HEK293 (cell line): ENCODE data around the gene SAMD3.

Experiments used
- CTCF ChIA-PET: fragments of 350-600 bp; formaldehyde crosslinking; extraction: SDS; loops from one replicate; lab custom pipeline; 2021; ENCODE audit warnings: antibody characterized with exemption; lab: Yijun Ruan, JAX
- POLR2A ChIA-PET: fragments of 300-600 bp; formaldehyde crosslinking; extraction: SDS; loops from one replicate; lab custom pipeline; 2020; ENCODE audit warnings: antibody characterized with exemption, inconsistent platforms; lab: Yijun Ruan, JAX
- H3K27ac ChIP-seq: fragments of 200-500 bp; sonication (Bioruptor generic); 2 replicates; pipeline ENCODE4 v1.5.1; 2014; ENCODE audit warnings: low read depth, low read length, control low read depth, inconsistent platforms; ENCODE audit errors: extremely low read depth
- H3K36me3 ChIP-seq, 2 experiments: fragments of 200-500 bp in 1 of 2; sonication (Bioruptor generic) in 1 of 2; 1 replicate in 1 of 2; 2 replicates in 1 of 2; pipeline ENCODE4 v1.5.1; 2014 to 2017; ENCODE audit warnings: inconsistent platforms in 2 of 2, low read length in 2 of 2; ENCODE audit not compliant: control insufficient read depth in 2 of 2, insufficient read depth in 1 of 2
- H3K4me1 ChIP-seq: fragments of 200-500 bp; sonication (Bioruptor generic); 2 replicates; pipeline ENCODE4 v1.5.1; 2014; ENCODE audit warnings: mild to moderate bottlenecking, low read length, inconsistent platforms; ENCODE audit not compliant: control insufficient read depth, insufficient read depth
- H3K4me3 ChIP-seq: 2 replicates; pipeline ENCODE4 v1.5.1; 2011; ENCODE audit warnings: low read depth, mild to moderate bottlenecking, control low read depth, low read length, moderate library complexity
- H3K9me3 ChIP-seq: fragments of 200-500 bp; sonication (Bioruptor generic); 2 replicates; pipeline ENCODE4 v1.5.1; 2014; ENCODE audit warnings: low read depth, low read length, inconsistent platforms; ENCODE audit not compliant: control insufficient read depth, insufficient read depth
- IKZF3 ChIP-seq: fragments of 450-650 bp; IDR thresholded peaks from 2 replicates; pipeline ENCODE4 v1.5.0; 2018; ENCODE audit warnings: missing biosample characterization, mild to moderate bottlenecking, missing genetic modification characterization, moderate library complexity
- MYNN ChIP-seq: fragments of 450-650 bp; formaldehyde crosslinking; IDR thresholded peaks from 2 replicates; pipeline ENCODE4 v1.5.1; 2016; ENCODE audit warnings: missing biosample characterization, missing genetic modification characterization, borderline replicate concordance
- RBAK ChIP-seq: fragments of 450-650 bp; formaldehyde crosslinking; IDR thresholded peaks from 2 replicates; pipeline ENCODE4 v1.5.1; 2016; ENCODE audit warnings: missing biosample characterization, missing genetic modification characterization
- REPIN1 ChIP-seq: fragments of 450-650 bp; formaldehyde crosslinking; IDR thresholded peaks from 2 replicates; pipeline ENCODE4 v1.5.1; 2017; ENCODE audit warnings: missing biosample characterization, missing genetic modification characterization, low read depth
- WT1 ChIP-seq: fragments of 450-650 bp; formaldehyde crosslinking; IDR thresholded peaks from 2 replicates; pipeline ENCODE4 v1.5.1; 2016; ENCODE audit warnings: missing biosample characterization, missing genetic modification characterization
- ZNF114 ChIP-seq: fragments of 450-650 bp; formaldehyde crosslinking; IDR thresholded peaks from 2 replicates; pipeline ENCODE4 v1.5.0; 2017; ENCODE audit warnings: missing biosample characterization, missing genetic modification characterization
- ZNF16 ChIP-seq: fragments of 450-650 bp; formaldehyde crosslinking; IDR thresholded peaks from 2 replicates; pipeline ENCODE4 v1.5.1; 2016; ENCODE audit warnings: low read depth, missing biosample characterization, missing genetic modification characterization
- ZNF350 ChIP-seq: fragments of 450-650 bp; formaldehyde crosslinking; IDR thresholded peaks from 2 replicates; pipeline ENCODE4 v1.5.0; 2017; ENCODE audit warnings: missing biosample characterization, mild to moderate bottlenecking, missing genetic modification characterization
- ZNF423 ChIP-seq: fragments of 450-650 bp; formaldehyde crosslinking; IDR thresholded peaks from 2 replicates; pipeline ENCODE4 v1.5.1; 2016; ENCODE audit warnings: missing biosample characterization, missing genetic modification characterization
- ZNF549 ChIP-seq: fragments of 450-650 bp; IDR thresholded peaks from 2 replicates; pipeline ENCODE4 v1.5.1; 2018; ENCODE audit warnings: missing biosample characterization, missing genetic modification characterization, mild to moderate bottlenecking, inconsistent platforms, moderate library complexity
- ZNF600 ChIP-seq: fragments of 450-650 bp; formaldehyde crosslinking; IDR thresholded peaks from 2 replicates; pipeline ENCODE4 v1.5.1; 2016; ENCODE audit warnings: missing biosample characterization, missing genetic modification characterization
- ZNF610 ChIP-seq: fragments of 450-650 bp; formaldehyde crosslinking; IDR thresholded peaks from 2 replicates; pipeline ENCODE4 v1.5.1; 2016; ENCODE audit warnings: missing biosample characterization, missing genetic modification characterization, borderline replicate concordance
- ZNF623 ChIP-seq: fragments of 450-650 bp; formaldehyde crosslinking; IDR thresholded peaks from 2 replicates; pipeline ENCODE4 v1.5.1; 2016; ENCODE audit warnings: missing biosample characterization, missing genetic modification characterization
- ZNF791 ChIP-seq: fragments of 450-650 bp; formaldehyde crosslinking; IDR thresholded peaks from 2 replicates; pipeline ENCODE4 v1.5.1; 2016; ENCODE audit warnings: missing biosample characterization, missing genetic modification characterization
- ZNF843 ChIP-seq: fragments of 450-650 bp; formaldehyde crosslinking; IDR thresholded peaks from 2 replicates; pipeline ENCODE4 v1.5.1; 2016; ENCODE audit warnings: missing biosample characterization, missing genetic modification characterization
- TF ChIP-seq, protein P1 (sequence below): fragments of 450-650 bp; IDR thresholded peaks from 2 replicates; pipeline ENCODE4 v1.5.1; 2018; ENCODE audit warnings: missing biosample characterization, missing genetic modification characterization
- TF ChIP-seq, protein P2 (sequence below): fragments of 450-650 bp; formaldehyde crosslinking; IDR thresholded peaks from 2 replicates; pipeline ENCODE4 v1.5.1; 2016; ENCODE audit warnings: missing biosample characterization, missing genetic modification characterization
- TF ChIP-seq, protein P3 (sequence below): fragments of 450-650 bp; formaldehyde crosslinking; IDR thresholded peaks from 2 replicates; pipeline ENCODE4 v1.5.1; 2016; ENCODE audit warnings: missing biosample characterization, missing genetic modification characterization
- TF ChIP-seq, protein P4 (sequence below): fragments of 450-650 bp; formaldehyde crosslinking; IDR thresholded peaks from 2 replicates; pipeline ENCODE4 v1.5.1; 2016; ENCODE audit warnings: missing biosample characterization, missing genetic modification characterization
- TF ChIP-seq, protein P5 (sequence below): fragments of 450-650 bp; formaldehyde crosslinking; IDR thresholded peaks from 2 replicates; pipeline ENCODE4 v1.5.1; 2017; ENCODE audit warnings: missing biosample characterization, missing genetic modification characterization
- TF ChIP-seq, protein P6 (sequence below): IDR thresholded peaks from 2 replicates; pipeline ENCODE4 v1.6.1; 2011; ENCODE audit warnings: mild to moderate bottlenecking, low read depth, low read length, borderline replicate concordance
- TF ChIP-seq, protein P7 (sequence below): fragments of 450-650 bp; formaldehyde crosslinking; IDR thresholded peaks from 2 replicates; pipeline ENCODE4 v1.5.1; 2017; ENCODE audit warnings: missing biosample characterization, missing genetic modification characterization

Gene SAMD3

DNA sequence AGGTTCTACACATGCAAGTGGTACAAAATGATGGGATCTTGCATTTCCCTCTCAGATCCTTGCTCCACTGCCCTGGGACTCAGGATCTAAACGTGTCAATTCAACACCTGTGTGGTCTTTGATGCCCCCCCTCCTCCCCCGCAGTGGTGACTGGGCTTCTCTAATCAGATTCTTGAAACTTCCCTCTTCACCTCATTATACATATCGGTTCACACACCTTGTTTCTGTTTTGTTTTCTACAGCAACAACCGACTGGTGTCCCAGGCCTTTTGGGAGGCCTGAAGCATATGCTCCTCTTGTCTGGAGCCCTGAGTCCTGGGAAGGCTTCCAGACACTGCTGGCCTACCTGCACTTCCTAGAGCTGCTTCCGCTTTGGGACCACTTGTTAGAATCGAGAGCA, 20.0 kb downstream of the SAMD3 start (continued):
- TF ChIP-seq ZNF350, result no peak
- TF ChIP-seq RBAK (tag by site-specific recombination), result no peak
- TF ChIP-seq REPIN1, result no peak
- TF ChIP-seq ZNF623, result no peak
- TF ChIP-seq ZNF791 (tag by site-specific recombination), result no peak
- no peak for TF ChIP-seq ZNF114
- TF ChIP-seq WT1 (tag by site-specific recombination), result no peak
- TF ChIP-seq, protein P1, sequence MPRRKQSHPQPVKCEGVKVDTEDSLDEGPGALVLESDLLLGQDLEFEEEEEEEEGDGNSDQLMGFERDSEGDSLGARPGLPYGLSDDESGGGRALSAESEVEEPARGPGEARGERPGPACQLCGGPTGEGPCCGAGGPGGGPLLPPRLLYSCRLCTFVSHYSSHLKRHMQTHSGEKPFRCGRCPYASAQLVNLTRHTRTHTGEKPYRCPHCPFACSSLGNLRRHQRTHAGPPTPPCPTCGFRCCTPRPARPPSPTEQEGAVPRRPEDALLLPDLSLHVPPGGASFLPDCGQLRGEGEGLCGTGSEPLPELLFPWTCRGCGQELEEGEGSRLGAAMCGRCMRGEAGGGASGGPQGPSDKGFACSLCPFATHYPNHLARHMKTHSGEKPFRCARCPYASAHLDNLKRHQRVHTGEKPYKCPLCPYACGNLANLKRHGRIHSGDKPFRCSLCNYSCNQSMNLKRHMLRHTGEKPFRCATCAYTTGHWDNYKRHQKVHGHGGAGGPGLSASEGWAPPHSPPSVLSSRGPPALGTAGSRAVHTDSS (tag by site-specific recombination), result no peak

DNA sequence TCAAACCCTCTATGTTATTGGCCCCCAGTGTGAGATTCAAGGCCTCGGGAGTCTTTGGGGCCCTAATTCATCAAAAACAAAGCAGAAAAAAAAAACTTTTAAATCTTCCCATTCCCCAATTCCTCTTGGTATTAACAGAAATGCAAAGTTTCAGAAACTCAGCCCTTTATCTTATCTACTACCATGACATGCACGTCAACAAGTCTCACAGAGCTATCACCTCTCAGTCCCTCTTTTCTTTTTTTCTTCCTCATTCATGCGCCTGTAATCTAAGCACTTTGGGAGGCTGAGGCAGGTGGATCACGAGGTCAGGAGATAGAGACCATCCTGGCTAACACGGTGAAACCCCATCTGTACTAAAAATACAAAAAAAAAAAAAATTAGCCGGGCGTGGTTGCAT, 22.7 kb downstream of the SAMD3 start:
- no peaks in the 10 kb centered on the region for H3K9me3 ChIP-seq
- ChIA-PET CTCF (interaction anchor here (0.6 kb wide), 1 partner anchor 12 kb away, joined by 3 read pairs; no protein-coding TSS in a partner anchor), POLR2A (no interaction called here)
- no peak overlapping the region for H3K27ac ChIP-seq
- H3K4me3 ChIP-seq, result no peak overlapping the region
- H3K36me3 ChIP-seq, result no peaks in the 10 kb centered on the region
- H3K4me1 ChIP-seq, result no peaks in the 10 kb centered on the region
- TF ChIP-seq, protein P2, sequence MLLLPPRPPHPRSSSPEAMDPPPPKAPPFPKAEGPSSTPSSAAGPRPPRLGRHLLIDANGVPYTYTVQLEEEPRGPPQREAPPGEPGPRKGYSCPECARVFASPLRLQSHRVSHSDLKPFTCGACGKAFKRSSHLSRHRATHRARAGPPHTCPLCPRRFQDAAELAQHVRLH (tag by site-specific recombination), result no peak
- TF ChIP-seq IKZF3 (tag by site-specific recombination) (no peak), ZNF610 (tag by site-specific recombination) (no peak), ZNF843 (tag by site-specific recombination) (no peak), ZNF16 (tag by site-specific recombination) (no peak), ZNF423 (tag by site-specific recombination) (no peak), MYNN (tag by site-specific recombination) (no peak), ZNF600 (tag by site-specific recombination) (no peak), ZNF549 (no peak)
- TF ChIP-seq, protein P3, sequence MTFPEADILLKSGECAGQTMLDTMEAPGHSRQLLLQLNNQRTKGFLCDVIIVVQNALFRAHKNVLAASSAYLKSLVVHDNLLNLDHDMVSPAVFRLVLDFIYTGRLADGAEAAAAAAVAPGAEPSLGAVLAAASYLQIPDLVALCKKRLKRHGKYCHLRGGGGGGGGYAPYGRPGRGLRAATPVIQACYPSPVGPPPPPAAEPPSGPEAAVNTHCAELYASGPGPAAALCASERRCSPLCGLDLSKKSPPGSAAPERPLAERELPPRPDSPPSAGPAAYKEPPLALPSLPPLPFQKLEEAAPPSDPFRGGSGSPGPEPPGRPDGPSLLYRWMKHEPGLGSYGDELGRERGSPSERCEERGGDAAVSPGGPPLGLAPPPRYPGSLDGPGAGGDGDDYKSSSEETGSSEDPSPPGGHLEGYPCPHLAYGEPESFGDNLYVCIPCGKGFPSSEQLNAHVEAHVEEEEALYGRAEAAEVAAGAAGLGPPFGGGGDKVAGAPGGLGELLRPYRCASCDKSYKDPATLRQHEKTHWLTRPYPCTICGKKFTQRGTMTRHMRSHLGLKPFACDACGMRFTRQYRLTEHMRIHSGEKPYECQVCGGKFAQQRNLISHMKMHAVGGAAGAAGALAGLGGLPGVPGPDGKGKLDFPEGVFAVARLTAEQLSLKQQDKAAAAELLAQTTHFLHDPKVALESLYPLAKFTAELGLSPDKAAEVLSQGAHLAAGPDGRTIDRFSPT, result no peak
- TF ChIP-seq, protein P4, sequence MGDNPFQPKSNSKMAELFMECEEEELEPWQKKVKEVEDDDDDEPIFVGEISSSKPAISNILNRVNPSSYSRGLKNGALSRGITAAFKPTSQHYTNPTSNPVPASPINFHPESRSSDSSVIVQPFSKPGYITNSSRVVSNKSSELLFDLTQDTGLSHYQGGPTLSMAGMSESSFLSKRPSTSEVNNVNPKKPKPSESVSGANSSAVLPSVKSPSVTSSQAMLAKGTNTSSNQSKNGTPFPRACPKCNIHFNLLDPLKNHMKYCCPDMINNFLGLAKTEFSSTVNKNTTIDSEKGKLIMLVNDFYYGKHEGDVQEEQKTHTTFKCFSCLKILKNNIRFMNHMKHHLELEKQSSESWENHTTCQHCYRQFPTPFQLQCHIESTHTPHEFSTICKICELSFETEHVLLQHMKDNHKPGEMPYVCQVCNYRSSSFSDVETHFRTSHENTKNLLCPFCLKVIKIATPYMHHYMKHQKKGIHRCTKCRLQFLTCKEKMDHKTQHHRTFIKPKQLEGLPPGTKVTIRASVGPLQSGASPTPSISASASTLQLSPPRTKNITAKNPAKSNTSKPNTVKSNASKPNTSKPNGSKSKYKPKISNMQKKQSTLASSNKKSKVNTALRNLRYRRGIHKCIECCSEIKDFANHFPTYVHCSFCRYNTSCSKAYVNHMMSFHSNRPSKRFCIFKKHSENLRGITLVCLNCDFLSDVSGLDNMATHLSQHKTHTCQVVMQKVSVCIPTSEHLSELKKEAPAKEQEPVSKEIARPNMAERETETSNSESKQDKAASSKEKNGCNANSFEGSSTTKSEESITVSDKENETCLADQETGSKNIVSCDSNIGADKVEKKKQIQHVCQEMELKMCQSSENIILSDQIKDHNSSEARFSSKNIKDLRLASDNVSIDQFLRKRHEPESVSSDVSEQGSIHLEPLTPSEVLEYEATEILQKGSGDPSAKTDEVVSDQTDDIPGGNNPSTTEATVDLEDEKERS (tag by site-specific recombination), result no peak
- TF ChIP-seq, protein P5, sequence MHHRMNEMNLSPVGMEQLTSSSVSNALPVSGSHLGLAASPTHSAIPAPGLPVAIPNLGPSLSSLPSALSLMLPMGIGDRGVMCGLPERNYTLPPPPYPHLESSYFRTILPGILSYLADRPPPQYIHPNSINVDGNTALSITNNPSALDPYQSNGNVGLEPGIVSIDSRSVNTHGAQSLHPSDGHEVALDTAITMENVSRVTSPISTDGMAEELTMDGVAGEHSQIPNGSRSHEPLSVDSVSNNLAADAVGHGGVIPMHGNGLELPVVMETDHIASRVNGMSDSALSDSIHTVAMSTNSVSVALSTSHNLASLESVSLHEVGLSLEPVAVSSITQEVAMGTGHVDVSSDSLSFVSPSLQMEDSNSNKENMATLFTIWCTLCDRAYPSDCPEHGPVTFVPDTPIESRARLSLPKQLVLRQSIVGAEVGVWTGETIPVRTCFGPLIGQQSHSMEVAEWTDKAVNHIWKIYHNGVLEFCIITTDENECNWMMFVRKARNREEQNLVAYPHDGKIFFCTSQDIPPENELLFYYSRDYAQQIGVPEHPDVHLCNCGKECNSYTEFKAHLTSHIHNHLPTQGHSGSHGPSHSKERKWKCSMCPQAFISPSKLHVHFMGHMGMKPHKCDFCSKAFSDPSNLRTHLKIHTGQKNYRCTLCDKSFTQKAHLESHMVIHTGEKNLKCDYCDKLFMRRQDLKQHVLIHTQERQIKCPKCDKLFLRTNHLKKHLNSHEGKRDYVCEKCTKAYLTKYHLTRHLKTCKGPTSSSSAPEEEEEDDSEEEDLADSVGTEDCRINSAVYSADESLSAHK (tag by site-specific recombination), result no peak
- TF ChIP-seq, protein P6, sequence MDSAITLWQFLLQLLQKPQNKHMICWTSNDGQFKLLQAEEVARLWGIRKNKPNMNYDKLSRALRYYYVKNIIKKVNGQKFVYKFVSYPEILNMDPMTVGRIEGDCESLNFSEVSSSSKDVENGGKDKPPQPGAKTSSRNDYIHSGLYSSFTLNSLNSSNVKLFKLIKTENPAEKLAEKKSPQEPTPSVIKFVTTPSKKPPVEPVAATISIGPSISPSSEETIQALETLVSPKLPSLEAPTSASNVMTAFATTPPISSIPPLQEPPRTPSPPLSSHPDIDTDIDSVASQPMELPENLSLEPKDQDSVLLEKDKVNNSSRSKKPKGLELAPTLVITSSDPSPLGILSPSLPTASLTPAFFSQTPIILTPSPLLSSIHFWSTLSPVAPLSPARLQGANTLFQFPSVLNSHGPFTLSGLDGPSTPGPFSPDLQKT, result no peak
- TF ChIP-seq, protein P1 (tag by site-specific recombination), result no peak
- TF ChIP-seq, protein P7, sequence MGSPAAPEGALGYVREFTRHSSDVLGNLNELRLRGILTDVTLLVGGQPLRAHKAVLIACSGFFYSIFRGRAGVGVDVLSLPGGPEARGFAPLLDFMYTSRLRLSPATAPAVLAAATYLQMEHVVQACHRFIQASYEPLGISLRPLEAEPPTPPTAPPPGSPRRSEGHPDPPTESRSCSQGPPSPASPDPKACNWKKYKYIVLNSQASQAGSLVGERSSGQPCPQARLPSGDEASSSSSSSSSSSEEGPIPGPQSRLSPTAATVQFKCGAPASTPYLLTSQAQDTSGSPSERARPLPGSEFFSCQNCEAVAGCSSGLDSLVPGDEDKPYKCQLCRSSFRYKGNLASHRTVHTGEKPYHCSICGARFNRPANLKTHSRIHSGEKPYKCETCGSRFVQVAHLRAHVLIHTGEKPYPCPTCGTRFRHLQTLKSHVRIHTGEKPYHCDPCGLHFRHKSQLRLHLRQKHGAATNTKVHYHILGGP (tag by site-specific recombination), result no peak
